Nephron progenitor cell (in vitro differentiated cells): ENCODE data around the gene RFC5.
A peak's percentile ranks its signal among the peaks of the same experiment; 100 is the strongest.
"Not testable (repeated sequence)": the region's sequence is repeated elsewhere in the genome, so short reads cannot be mapped to it uniquely, and the experiment has no call there.

Source experiments
- DNase-seq: peaks from one replicate; pipeline ENCODE4 v3.0.0; 2021
- H3K27ac Mint-ChIP-seq: 2 replicates; pipeline ENCODE4 v1.8.0; 2021; ENCODE audit warnings: mild to moderate bottlenecking, moderate library complexity, mixed read lengths
- H3K27me3 Mint-ChIP-seq: 2 replicates; pipeline ENCODE4 v1.8.0; 2021; ENCODE audit warnings: mild to moderate bottlenecking, low read depth, mixed read lengths; ENCODE audit not compliant: poor library complexity
- H3K36me3 Mint-ChIP-seq: 2 replicates; pipeline ENCODE4 v1.8.0; 2021; ENCODE audit warnings: low read depth, mixed read lengths
- H3K4me1 Mint-ChIP-seq: 2 replicates; pipeline ENCODE4 v1.8.0; 2021; ENCODE audit warnings: mixed read lengths
- H3K4me3 Mint-ChIP-seq: 2 replicates; pipeline ENCODE4 v1.8.0; 2021; ENCODE audit warnings: mild to moderate bottlenecking, moderate library complexity, mixed read lengths
- H3K9me3 Mint-ChIP-seq: 2 replicates; pipeline ENCODE4 v1.8.0; 2021; ENCODE audit warnings: mild to moderate bottlenecking, moderate library complexity, mixed read lengths
- CTCF ChIP-seq: fragments of 200-600 bp; sonication (generic); IDR thresholded peaks from 2 replicates; pipeline ENCODE4 v1.5.0; 2021; ENCODE audit warnings: antibody characterized with exemption

Gene RFC5

GRCh38 chr12:118020036-118020435 is 3.5 kb downstream of the RFC5 start:
- DNase-seq = no peak
- H3K4me3 Mint-ChIP-seq = no peak overlapping the region
- no peak for TF ChIP-seq CTCF
- peaks cover 56% of the 10 kb centered on the region for H3K36me3 Mint-ChIP-seq
- no peak overlapping the region for H3K27ac Mint-ChIP-seq
- no peaks in the 10 kb centered on the region for H3K9me3 Mint-ChIP-seq
- peaks cover 4% of the 10 kb centered on the region for H3K27me3 Mint-ChIP-seq
- peaks cover 71% of the 10 kb centered on the region for H3K4me1 Mint-ChIP-seq

- DNase-seq, H3K27me3 Mint-ChIP-seq, H3K9me3 Mint-ChIP-seq: not testable (repeated sequence)
- Mint-ChIP-seq H3K36me3 (peaks cover 74% of the 10 kb centered on the region), H3K4me3 (peak overlapping the region; percentile 23), H3K27ac (peak overlapping the region; percentile 40), H3K4me1 (peaks cover 53% of the 10 kb centered on the region)
Measured at GRCh38 chr12:118022097-118022727, 5.7 kb downstream of the RFC5 start.

- peaks cover 48% of the 10 kb centered on the region for H3K4me1 Mint-ChIP-seq
- DNase-seq = no peak
- no peak overlapping the region for H3K4me3 Mint-ChIP-seq
- H3K9me3 Mint-ChIP-seq = no peaks in the 10 kb centered on the region
- no peaks in the 10 kb centered on the region for H3K27me3 Mint-ChIP-seq
- peaks cover 79% of the 10 kb centered on the region for H3K36me3 Mint-ChIP-seq
- H3K27ac Mint-ChIP-seq = peak overlapping the region; percentile 40
- no peak for TF ChIP-seq CTCF
Measured at GRCh38 chr12:118022728-118023109, 6.2 kb downstream of the RFC5 start.

GRCh38 chr12:118023301-118023860 is 6.9 kb downstream of the RFC5 start:
- no peak for TF ChIP-seq CTCF
- no peaks in the 10 kb centered on the region for H3K27me3 Mint-ChIP-seq
- H3K9me3 Mint-ChIP-seq = no peaks in the 10 kb centered on the region
- peak overlapping the region; percentile 40 for H3K27ac Mint-ChIP-seq
- peaks cover 83% of the 10 kb centered on the region for H3K36me3 Mint-ChIP-seq
- no peak for DNase-seq
- H3K4me1 Mint-ChIP-seq = peaks cover 42% of the 10 kb centered on the region
- H3K4me3 Mint-ChIP-seq = no peak overlapping the region

GRCh38 chr12:118025168-118025567 is 8.7 kb downstream of the RFC5 start:
- DNase-seq = no peak

GRCh38 chr12:118029166-118029565 is 12.7 kb downstream of the RFC5 start:
- no peak for TF ChIP-seq CTCF
- Mint-ChIP-seq H3K4me3 (no peak overlapping the region), H3K27ac (no peak overlapping the region), H3K4me1 (no peaks in the 10 kb centered on the region), H3K9me3 (no peaks in the 10 kb centered on the region), H3K27me3 (no peaks in the 10 kb centered on the region), H3K36me3 (peaks cover 56% of the 10 kb centered on the region)
- DNase-seq = no peak

More at GRCh38 chr12:118025168-118025567, 8.7 kb downstream of the RFC5 start:
- Mint-ChIP-seq H3K4me3 (no peak overlapping the region), H3K9me3 (no peaks in the 10 kb centered on the region), H3K36me3 (peaks cover 85% of the 10 kb centered on the region), H3K27me3 (no peaks in the 10 kb centered on the region), H3K4me1 (peaks cover 31% of the 10 kb centered on the region), H3K27ac (peak overlapping the region; percentile 75)
- no peak for TF ChIP-seq CTCF
